Measurements from ENCODE around the gene PODN. TPM values are rescaled to one million over a fixed set of nuclear protein-coding genes. Genes with fewer than 3 reads are reported as not detected.

The PODN gene, protein sequence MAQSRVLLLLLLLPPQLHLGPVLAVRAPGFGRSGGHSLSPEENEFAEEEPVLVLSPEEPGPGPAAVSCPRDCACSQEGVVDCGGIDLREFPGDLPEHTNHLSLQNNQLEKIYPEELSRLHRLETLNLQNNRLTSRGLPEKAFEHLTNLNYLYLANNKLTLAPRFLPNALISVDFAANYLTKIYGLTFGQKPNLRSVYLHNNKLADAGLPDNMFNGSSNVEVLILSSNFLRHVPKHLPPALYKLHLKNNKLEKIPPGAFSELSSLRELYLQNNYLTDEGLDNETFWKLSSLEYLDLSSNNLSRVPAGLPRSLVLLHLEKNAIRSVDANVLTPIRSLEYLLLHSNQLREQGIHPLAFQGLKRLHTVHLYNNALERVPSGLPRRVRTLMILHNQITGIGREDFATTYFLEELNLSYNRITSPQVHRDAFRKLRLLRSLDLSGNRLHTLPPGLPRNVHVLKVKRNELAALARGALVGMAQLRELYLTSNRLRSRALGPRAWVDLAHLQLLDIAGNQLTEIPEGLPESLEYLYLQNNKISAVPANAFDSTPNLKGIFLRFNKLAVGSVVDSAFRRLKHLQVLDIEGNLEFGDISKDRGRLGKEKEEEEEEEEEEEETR
- 51.2 and 60.4 TPM in 2 replicates for total RNA-seq

DNA sequence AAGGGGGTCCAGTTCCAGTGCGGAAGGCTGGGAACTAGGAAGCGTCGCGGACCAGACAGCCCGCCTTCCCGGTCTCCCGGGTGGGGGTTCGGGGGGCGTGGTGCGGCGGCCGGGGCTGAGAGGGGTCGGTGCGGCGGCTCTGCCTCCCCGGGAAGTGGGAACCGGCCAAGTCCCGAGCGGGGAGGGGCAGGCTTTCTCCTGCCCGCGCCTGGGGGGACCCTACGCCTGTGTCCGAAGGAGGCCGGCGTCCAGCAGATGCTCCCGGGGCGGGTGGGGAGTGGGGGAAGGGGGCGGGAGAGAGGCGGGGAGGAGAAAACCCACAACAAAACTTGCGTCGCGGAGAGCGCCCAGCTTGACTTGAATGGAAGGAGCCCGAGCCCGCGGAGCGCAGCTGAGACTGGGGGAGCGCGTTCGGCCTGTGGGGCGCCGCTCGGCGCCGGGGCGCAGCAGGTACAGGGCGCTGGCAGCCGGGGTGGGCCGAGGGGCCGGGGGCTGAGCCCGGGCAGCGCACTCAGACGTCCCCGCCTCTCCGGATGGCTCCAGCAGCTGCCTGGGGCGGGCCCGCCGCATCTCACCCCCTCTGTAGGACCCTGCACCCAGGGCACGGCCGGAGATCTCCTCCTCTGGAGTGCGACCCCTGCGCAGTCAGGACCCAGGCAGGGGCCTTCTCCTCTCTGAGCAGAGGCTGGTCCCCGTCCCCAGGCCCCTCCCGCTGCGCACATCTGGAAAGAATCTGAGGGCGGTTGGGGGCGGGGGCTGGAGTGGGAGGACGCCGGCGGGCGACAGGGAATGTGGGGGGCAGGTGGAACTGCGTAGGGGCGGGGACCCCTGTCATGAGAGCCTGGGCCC, at the start of gene PODN:
Gene PODN (plus strand): TSS at position 355 of the 849 bp plus-strand sequence. CDS start 7,643 bp downstream, outside the sequence.

Other genes with a start within 250 kb of the PODN start
- 0.60 and 0.63 TPM in 2 replicates for gene ZYG11A, start 219.5 kb upstream of the PODN start, total RNA-seq
- 37.3 and 51.5 TPM in 2 replicates for gene ECHDC2, start 140.5 kb upstream of the PODN start, total RNA-seq
- 186 and 325 TPM in 2 replicates for gene SCP2, start 134.9 kb upstream of the PODN start, total RNA-seq
- 0.94 and 2.4 TPM in 2 replicates for gene SLC1A7, start 80.4 kb downstream of the PODN start, total RNA-seq
- 7.3 and 13.7 TPM in 2 replicates for gene CPT2, start 134.6 kb downstream of the PODN start, total RNA-seq
- gene CZIB, start 158.4 kb downstream of the PODN start, total RNA-seq: 55.4 and 62.3 TPM in 2 replicates
- 38.6 and 53.8 TPM in 2 replicates for gene MAGOH, start 176.3 kb downstream of the PODN start, total RNA-seq

All from bronchial smooth muscle cell (primary cell).